K562 (cell line): ENCODE results near the gene GRIN1. TPM values are rescaled to one million over a fixed set of nuclear protein-coding genes. Genes with fewer than 3 reads are reported as not detected.

ENCODE experiments used
- ATF1 ChIP-seq, 2 experiments: fragments of 450-650 bp in 1 of 2; IDR thresholded peaks; 2 replicates each; pipeline ENCODE4 v1.6.1; 2016; ENCODE audit warnings: missing compliant biosample characterization in 1 of 2, missing genetic modification characterization in 1 of 2
- BCL6 ChIP-seq: fragments of 250-450 bp; sonication (Bioruptor Pico); IDR thresholded peaks from 2 replicates; pipeline ENCODE4 v1.4.0; 2020
- BMI1 ChIP-seq: fragments of 150-350 bp; IDR thresholded peaks from 2 replicates; pipeline ENCODE4 v1.6.1; 2014; ENCODE audit warnings: low read length
- CSDE1 ChIP-seq, 2 experiments: fragments of 450-650 bp; IDR thresholded peaks; 2 replicates each; pipeline ENCODE4 v1.6.1; 2016; ENCODE audit warnings: mild to moderate bottlenecking in 1 of 2
- ETV1 ChIP-seq: fragments of 450-650 bp; conservative IDR thresholded peaks from 2 replicates; pipeline ENCODE4 v1.6.1; 2016; ENCODE audit warnings: missing genetic modification characterization, control low read depth, low read depth, missing compliant biosample characterization
- ETV6 ChIP-seq, 3 experiments: fragments of 150-350 bp in 1 of 3; sonication (generic) in 1 of 3; formaldehyde crosslinking in 1 of 3; IDR thresholded peaks; 2 replicates each; pipeline versions ENCODE4 v1.6.1 to v1.8.0; 2014 to 2022; ENCODE audit warnings: borderline replicate concordance in 2 of 3, low read depth in 2 of 3, antibody characterized with exemption in 1 of 3, low read length in 1 of 3, mild to moderate bottlenecking in 1 of 3, missing genetic modification reagents in 1 of 3
- KAT7 ChIP-seq: sonication (generic); formaldehyde crosslinking; IDR thresholded peaks from 2 replicates; pipeline ENCODE4 v1.8.0; 2022; ENCODE audit warnings: missing genetic modification reagents, mild to moderate bottlenecking, borderline replicate concordance
- MCM3 ChIP-seq: fragments of 450-650 bp; IDR thresholded peaks from 2 replicates; pipeline ENCODE4 v1.6.1; 2016
- POLR2A ChIP-seq: fragments of 450-650 bp; conservative IDR thresholded peaks from 2 replicates; pipeline ENCODE4 v1.6.1; 2016
- PYGO2 ChIP-seq: fragments of 450-650 bp; IDR thresholded peaks from 2 replicates; pipeline ENCODE4 v1.6.1; 2016; ENCODE audit warnings: mild to moderate bottlenecking, missing genetic modification characterization, moderate library complexity, missing compliant biosample characterization
- SP1 ChIP-seq: sonication (generic); formaldehyde crosslinking; IDR thresholded peaks from 2 replicates; pipeline ENCODE4 v1.8.1; 2022; ENCODE audit warnings: mild to moderate bottlenecking, missing genetic modification reagents
- TARDBP ChIP-seq: fragments of 450-650 bp; IDR thresholded peaks from 2 replicates; pipeline ENCODE4 v1.6.1; 2016
- TSC22D4 ChIP-seq: fragments of 450-650 bp; IDR thresholded peaks from 2 replicates; pipeline ENCODE4 v1.6.1; 2016; ENCODE audit warnings: missing genetic modification characterization, missing biosample characterization, control low read depth
- ZNF324 ChIP-seq: fragments of 250-450 bp; sonication (Bioruptor Pico); IDR thresholded peaks from 2 replicates; pipeline ENCODE4 v1.4.0; 2020; ENCODE audit warnings: mild to moderate bottlenecking
- ZNF431 ChIP-seq: sonication (generic); formaldehyde crosslinking; IDR thresholded peaks from 2 replicates; pipeline ENCODE4 v1.8.0; 2022; ENCODE audit warnings: mild to moderate bottlenecking, missing genetic modification reagents
- polyA plus RNA-seq, 8 experiments: library from polyadenylated mRNA; depleted of rRNA in 4 of 8; stranded (reverse) in 5 of 8; unstranded in 3 of 8; fragments of >200 nt; fragmentation: Nextera tagmentation in 2 of 8; fragmentation: Illumina TruSeq in 1 of 8; extraction: Ambion mirVana in 2 of 8; extraction: Trizol in 1 of 8; gene quantifications; 2 replicates each; pipeline versions ENCODE4 v1.2.1 to v1.2.3, GENCODE V29; 2011 to 2014; ENCODE audit warnings: inconsistent platforms in 1 of 8, missing spikeins in 1 of 8
- total RNA-seq, 7 experiments: library from RNA; depleted of rRNA in 6 of 7; stranded (reverse); fragments of >200 nt in 6 of 7; fragmentation: Illumina TruSeq in 2 of 7; extraction: Trizol in 2 of 7; gene quantifications; 2 replicates each; pipeline versions ENCODE4 v1.2.1 to v1.2.3, GENCODE V29; 2011 to 2021; ENCODE audit warnings: low replicate concordance in 1 of 7
- TF ChIP-seq, protein P1 (sequence below): fragments of 450-650 bp; IDR thresholded peaks from 2 replicates; pipeline ENCODE4 v1.7.0; 2016; ENCODE audit warnings: borderline replicate concordance
- TF ChIP-seq, protein P2 (sequence below): fragments of 250-450 bp; sonication (Bioruptor Pico); IDR thresholded peaks from 2 replicates; pipeline ENCODE4 v1.5.0; 2021; ENCODE audit warnings: mild to moderate bottlenecking, borderline replicate concordance
- TF ChIP-seq, protein P3 (sequence below): fragments of 250-450 bp; sonication (Bioruptor Pico); IDR thresholded peaks from 2 replicates; pipeline ENCODE4 v1.8.0; 2021; ENCODE audit warnings: moderate library complexity, mild to moderate bottlenecking, inconsistent platforms
- TF ChIP-seq, protein P4 (sequence below): fragments of 450-650 bp; formaldehyde crosslinking; IDR thresholded peaks from 2 replicates; pipeline ENCODE4 v1.4.0; 2022; ENCODE audit warnings: missing genetic modification characterization

The GRIN1 gene
- total and polyA plus RNA-seq, 9 of the 15 experiments (the other 6 are each of a cell fraction or from before 2014, with no cell fraction given) = 0.03 to 0.35 (median 0.16) TPM; not detected in 6

DNA sequence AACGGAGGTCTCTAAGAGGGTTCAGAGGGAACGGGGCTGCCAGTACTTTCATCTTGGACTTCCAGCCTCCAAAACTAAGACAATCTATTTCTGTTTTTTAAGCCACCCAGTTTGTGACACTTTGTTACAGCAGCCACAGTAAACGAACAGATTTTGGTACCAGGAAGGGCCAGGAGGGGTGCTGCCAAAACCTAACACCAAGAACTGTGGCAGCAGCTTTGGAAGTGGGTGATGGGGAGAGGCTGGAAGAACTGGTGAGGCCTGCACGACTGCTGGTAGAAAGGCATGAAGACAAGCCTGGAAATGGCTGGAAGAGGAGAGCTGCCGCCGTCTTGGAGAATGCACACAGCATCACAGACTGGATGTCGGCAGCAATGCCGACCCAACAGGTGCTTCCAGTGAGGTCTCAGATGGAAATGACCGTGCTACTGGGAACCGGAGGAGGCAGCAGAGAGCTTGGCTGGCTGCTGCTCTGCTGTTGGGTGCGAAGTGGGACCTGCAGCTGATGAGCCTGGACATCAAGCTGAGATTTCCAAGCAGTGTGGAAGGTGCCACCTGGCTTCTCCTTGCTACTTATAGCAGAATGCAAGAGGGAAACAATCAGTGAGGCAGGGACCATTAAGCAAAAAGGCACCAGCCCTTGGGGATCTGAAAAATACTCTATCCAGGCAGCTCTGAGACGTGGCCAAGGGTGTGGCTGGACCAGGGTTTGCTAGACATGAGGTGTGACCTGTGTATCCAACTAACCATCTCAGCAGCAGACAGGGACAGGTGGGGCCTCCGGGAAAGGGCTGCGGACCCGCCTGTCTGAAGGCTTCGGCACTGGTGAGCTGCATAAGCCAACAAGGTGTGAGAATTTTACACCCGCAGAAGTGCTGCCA lies 37.6 kb downstream of the GRIN1 start (continued):
- TF ChIP-seq, protein P1, sequence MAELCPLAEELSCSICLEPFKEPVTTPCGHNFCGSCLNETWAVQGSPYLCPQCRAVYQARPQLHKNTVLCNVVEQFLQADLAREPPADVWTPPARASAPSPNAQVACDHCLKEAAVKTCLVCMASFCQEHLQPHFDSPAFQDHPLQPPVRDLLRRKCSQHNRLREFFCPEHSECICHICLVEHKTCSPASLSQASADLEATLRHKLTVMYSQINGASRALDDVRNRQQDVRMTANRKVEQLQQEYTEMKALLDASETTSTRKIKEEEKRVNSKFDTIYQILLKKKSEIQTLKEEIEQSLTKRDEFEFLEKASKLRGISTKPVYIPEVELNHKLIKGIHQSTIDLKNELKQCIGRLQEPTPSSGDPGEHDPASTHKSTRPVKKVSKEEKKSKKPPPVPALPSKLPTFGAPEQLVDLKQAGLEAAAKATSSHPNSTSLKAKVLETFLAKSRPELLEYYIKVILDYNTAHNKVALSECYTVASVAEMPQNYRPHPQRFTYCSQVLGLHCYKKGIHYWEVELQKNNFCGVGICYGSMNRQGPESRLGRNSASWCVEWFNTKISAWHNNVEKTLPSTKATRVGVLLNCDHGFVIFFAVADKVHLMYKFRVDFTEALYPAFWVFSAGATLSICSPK = no peak
- TF ChIP-seq, protein P2, sequence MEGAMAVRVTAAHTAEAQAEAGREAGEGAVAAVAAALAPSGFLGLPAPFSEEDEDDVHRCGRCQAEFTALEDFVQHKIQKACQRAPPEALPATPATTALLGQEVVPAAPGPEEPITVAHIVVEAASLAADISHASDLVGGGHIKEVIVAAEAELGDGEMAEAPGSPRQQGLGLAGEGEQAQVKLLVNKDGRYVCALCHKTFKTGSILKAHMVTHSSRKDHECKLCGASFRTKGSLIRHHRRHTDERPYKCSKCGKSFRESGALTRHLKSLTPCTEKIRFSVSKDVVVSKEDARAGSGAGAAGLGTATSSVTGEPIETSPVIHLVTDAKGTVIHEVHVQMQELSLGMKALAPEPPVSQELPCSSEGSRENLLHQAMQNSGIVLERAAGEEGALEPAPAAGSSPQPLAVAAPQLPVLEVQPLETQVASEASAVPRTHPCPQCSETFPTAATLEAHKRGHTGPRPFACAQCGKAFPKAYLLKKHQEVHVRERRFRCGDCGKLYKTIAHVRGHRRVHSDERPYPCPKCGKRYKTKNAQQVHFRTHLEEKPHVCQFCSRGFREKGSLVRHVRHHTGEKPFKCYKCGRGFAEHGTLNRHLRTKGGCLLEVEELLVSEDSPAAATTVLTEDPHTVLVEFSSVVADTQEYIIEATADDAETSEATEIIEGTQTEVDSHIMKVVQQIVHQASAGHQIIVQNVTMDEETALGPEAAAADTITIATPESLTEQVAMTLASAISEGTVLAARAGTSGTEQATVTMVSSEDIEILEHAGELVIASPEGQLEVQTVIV (CRISPR knock-in tag) = no peak
- TF ChIP-seq ETV6 (IDR thresholded peaks at IDR 0.05; ENCODE audit: borderline replicate concordance in 1 of 2, low read depth in 2 of 2, low read length in 1 of 2) = no peak
- TF ChIP-seq ETV6 (CRISPR knock-in tag; IDR thresholded peaks at IDR 0.05; ENCODE audit: borderline replicate concordance) = no peak
- no peak for TF ChIP-seq POLR2A
- no peak for TF ChIP-seq PYGO2 (tag)
- TF ChIP-seq ZNF431 (CRISPR knock-in tag) = no peak
- no peak for TF ChIP-seq ETV1
- TF ChIP-seq ATF1 (CRISPR knock-in tag; IDR thresholded peaks at IDR 0.05) = no peak
- no peak for TF ChIP-seq ATF1 (tag; IDR thresholded peaks at IDR 0.05)
- TF ChIP-seq CSDE1 (IDR thresholded peaks at IDR 0.05) = no peak
- no peak for TF ChIP-seq TARDBP
- TF ChIP-seq ZNF324 = no peak
- TF ChIP-seq SP1 = peak; percentile 53; the same call in 1 of the 2 replicates
- no peak for TF ChIP-seq TSC22D4 (tag)
- TF ChIP-seq KAT7 = no peak
- TF ChIP-seq, protein P3, sequence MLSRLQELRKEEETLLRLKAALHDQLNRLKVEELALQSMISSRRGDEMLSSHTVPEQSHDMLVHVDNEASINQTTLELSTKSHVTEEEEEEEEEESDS (CRISPR knock-in tag) = no peak
- no peak for TF ChIP-seq BMI1
- TF ChIP-seq, protein P4, sequence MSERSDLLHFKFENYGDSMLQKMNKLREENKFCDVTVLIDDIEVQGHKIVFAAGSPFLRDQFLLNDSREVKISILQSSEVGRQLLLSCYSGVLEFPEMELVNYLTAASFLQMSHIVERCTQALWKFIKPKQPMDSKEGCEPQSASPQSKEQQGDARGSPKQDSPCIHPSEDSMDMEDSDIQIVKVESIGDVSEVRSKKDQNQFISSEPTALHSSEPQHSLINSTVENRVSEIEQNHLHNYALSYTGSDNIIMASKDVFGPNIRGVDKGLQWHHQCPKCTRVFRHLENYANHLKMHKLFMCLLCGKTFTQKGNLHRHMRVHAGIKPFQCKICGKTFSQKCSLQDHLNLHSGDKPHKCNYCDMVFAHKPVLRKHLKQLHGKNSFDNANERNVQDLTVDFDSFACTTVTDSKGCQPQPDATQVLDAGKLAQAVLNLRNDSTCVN (CRISPR knock-in tag) = no peak
- TF ChIP-seq BCL6 (CRISPR knock-in tag) = no peak
- TF ChIP-seq MCM3 = no peak
